ENCODE data around the gene KIAA1958. TPM values are rescaled to one million over a fixed set of nuclear protein-coding genes. Genes with fewer than 3 reads are reported as not detected.

The KIAA1958 gene
- total RNA-seq = 0.89 and 2.1 TPM in 2 replicates

GRCh38 chr9:112486221-112487007 lies at the start of gene KIAA1958:
Gene KIAA1958, plus strand, starts transcription at chr9:112486827. Its CDS starts 87,254 bp downstream, at chr9:112574081.

DNA sequence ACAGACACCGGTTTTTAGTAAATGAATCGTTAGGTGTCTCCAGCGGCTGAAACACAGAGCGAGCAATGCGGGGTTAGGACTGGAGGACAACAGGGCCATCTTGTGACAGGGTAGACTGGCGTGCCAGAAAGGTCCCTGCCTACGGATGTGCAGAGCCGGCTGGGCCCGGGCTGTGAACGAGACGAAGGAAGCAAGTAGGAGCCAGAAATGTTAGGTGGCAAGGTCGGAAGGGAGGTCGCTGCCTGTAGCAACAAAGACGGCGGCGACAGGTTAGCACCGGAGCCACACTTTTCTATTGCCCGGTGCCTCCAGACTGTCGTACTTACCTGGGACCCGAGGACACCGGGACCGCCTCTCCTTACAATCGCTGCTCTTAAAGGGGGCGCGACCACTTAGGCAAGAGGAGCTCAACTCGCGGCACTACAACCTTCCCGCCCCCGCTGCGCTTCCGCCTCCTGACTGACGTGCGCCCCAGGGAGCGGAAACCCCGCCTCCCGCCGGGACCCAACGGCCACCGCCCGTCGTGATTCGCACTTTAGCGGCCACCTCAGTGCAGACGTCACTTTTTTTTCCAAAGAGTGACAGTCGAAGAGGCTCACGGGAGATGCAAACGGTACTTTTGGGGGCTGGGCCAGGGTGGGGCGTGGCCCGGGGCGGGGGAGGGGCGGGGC lies 231.2 kb downstream of the KIAA1958 start, which contains the start of gene INIP:
TSS of gene INIP (minus strand) at position 457 of the 671 bp plus-strand sequence. CDS start 1,632 bp downstream, outside the sequence.

Other genes starting within 250 kb of the KIAA1958 start
- 22.3 and 27.0 TPM in 2 replicates for gene PTBP3, start 153.2 kb upstream of the KIAA1958 start, total RNA-seq
- gene HSDL2, start 106.7 kb upstream of the KIAA1958 start, total RNA-seq = 30.6 and 35.9 TPM in 2 replicates
- 19.3 and 24.0 TPM in 2 replicates for gene INIP, start 231.3 kb downstream of the KIAA1958 start, total RNA-seq